8988T (cell line): ENCODE results near the gene JAML.
"Not testable (repeated sequence)": the region's sequence is repeated elsewhere in the genome, so short reads cannot be mapped to it uniquely, and the experiment has no call there.

Experiments used
- DNase-seq: peaks from one replicate; pipeline ENCODE4 v3.0.0; 2011

The JAML gene

DNA sequence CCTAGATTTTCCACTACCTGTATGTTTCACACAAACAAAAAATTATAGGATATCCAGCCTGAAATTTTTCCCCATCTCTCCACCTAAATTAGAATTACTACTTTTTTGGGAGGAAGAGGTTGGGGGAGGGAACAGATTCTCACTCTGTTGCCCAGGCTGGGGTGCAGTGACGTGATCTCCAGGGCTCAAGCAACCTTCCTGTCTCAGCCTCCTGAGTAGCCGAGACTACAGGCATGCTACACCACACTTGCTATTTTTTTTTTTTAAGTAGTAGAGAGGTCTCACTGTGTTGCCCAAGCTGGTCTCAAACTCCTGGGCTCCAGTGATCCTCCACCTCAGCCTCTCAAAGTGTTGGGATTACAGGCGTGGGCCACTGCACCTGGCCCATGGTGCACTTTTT is 9.5 kb downstream of the JAML start:
- DNase-seq: no peak

DNA sequence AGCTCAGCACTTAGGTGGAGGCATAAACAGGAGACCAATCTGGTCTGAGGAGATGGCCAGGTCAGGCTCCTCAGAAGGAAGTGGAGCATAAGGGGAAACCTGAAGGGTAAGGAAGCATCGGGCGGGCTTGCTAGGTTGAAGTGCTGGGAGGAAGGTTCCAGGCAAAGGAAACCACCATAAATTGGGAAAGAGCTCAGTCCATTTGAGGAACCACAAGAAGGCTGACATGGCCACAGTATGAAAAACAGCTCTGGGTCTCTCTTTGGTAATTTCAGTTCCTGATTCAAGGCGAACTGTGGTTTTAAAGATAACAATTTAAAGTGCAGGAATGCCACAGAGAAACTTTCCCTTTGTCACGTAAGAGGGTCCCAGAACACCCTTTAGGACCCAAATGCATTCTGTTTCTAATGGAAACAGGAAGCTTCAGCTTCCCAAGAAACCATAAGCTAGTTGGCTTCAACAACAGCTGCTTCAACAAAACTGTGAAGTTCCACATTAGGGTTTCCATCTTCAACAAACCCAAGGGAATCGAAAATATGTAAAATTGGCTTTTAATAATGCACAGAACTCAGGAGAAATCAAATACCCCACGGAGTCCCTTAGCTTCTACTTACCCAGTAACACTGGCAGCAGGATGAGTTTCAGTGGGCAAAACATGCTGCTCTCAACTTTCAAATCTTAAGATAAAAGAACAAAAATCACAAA is 10.4 kb downstream of the JAML start:
- DNase-seq: no peak

DNA sequence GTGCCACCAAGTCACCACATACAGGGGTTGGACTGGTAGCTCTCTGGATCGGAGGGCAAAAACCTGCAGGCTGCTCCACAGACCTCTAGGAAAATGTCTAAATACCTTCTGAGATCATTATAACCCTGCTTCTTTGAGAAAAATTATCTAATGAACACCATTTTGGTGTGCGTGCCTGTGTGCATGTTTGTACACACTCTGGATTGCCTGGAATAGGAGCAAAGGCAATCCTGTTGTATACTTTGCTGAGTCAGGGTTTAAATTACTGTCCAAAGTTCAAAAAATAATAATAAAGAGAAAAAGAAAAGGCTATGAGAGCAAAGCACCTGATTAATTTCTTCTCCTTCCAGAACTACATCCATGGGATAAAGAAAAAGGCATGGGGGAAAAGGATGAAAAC is 11.0 kb downstream of the JAML start:
- no peak for DNase-seq

DNA sequence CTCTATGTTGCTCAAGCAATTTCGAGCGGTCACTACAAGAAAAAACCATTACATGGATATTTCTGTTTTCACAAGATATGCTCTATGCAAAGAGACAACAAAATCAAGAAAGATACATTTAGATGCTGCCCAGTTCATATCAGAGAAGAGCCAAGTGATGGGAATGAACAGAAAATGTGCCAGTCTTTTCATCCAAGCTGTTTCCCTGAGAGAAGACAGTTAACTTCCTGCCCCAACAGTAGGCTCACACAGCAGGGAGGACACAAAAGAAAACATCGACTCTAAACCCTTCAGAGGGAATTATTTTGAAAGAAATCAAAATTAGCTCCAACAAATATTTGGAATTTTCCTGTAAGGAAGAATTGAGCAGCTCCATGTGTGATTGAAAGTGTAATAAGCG is 11.6 kb downstream of the JAML start:
- no peak for DNase-seq

DNA sequence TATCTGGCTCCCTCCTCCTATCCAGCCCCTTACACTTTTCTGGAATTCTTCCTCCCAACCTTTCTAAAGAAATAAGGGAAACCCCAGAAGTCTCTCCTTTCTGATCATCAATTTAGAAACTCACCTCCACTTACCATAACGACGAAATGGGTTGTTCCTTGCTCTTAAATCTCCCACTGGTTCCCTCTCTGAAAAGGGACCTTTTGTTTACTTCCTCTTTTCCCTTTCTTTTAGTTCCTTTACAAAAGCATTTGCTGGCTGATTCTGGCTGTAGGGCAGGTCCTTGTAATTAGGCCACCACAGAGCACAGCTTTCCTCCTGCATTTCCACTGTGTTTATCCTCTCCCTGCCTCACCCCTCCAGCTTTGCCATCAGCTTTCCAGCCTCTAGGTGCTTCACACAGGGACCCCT is 12.0 kb downstream of the JAML start:
- no peak for DNase-seq

DNA sequence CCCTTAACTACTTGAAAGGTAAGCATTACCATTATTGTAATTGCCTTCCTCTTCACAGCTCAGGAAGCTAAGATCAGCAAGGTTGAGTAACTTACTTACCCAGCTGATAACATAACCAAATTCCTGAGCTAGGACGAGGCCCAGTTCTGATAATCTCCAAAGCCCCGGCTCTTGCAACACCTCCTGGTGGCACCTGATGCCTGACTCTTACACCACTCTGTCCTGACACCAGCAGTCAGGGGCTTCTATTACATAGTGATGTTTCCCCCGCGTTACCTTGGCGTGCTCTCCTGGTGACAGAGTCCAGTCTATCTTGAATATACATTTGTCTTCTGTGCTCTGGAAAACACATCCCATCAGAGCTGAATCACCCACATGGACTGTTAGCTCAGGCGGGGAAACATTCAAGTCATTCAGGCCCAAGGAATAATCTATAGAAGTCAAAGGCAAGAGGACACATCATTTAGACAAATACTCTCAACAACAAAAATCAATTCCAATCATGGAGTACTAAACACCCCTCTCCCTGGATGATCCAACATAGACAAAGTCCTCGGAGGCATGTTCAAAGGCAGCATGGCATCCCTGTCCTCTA is 12.6 kb downstream of the JAML start:
- DNase-seq: no peak

DNA sequence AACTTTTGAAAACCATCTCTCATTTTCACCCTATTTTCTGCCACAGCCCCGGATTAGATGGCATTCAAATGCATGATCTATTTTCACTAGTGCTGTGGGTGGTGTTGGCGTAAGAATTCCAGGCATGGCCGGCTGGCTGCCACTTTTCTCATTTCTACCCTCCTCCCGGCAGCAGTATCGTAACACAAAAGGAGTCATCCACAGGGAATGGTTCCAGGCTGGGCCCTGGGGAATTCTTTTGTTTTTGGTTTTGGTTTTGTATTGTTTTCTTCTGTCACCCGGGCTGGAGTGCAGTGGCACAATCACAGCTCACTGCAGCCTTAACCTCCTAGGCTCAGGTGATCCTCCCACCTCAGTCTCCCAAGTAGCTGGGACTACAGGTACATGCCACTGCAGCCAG is 13.8 kb downstream of the JAML start:
- DNase-seq: no peak

DNA sequence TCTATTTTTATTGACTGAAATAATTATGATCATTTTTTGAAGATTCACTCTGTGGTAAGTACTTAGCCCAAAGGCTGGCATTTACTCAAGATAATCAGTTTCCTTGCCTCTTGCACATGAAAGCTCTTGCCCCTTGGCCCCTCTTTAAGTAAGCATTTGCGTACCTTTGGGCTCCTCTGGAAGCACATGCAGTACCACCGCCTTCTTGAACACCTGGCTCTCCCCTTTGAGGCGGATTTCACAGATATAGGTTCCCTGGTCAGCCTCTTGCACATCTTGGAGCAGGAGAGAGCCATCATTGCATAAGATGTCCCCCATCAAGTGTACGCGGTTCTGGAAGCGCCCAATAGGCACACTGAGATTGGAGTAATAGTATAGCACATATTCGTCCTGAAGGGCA is 14.5 kb downstream of the JAML start:
- no peak for DNase-seq

DNA sequence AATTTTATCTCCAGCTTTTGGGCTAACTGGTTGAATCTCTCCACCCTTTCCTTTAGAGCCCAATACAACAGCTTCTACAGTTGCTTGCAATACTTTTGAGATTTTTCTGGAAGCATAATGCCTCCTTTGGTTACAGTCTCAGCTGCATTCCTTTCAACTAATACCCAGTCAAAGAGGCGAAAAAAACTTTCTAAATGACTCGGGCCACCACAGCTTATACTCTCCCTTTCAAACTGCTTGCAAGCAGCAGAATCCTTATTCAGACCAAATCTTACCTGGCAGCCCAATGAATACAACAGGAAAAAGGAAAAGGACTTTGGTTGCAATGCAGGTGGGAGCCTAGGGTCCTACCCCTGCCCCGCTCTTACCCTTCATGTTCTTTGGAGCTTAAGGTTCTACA is 15.8 kb downstream of the JAML start:
- no peak for DNase-seq

DNA sequence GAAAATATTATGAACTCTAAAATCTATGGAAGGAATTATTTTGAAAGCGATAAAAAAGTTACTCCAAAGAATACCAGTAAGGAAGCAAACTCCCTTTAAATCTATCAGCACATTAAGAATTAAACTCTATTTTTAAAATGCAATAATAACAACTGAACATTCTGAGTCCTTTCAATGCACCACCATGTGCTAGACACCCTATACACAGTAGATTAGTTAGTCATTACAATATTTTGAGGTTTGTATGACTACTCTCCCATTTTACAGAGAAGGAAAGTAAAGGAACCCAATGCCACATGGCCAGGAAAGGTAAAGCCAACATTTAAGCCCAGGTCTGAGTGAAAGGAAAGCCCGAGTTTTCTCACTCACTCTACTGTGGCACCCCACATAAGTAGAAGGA is 17.7 kb downstream of the JAML start:
- DNase-seq: no peak

DNA sequence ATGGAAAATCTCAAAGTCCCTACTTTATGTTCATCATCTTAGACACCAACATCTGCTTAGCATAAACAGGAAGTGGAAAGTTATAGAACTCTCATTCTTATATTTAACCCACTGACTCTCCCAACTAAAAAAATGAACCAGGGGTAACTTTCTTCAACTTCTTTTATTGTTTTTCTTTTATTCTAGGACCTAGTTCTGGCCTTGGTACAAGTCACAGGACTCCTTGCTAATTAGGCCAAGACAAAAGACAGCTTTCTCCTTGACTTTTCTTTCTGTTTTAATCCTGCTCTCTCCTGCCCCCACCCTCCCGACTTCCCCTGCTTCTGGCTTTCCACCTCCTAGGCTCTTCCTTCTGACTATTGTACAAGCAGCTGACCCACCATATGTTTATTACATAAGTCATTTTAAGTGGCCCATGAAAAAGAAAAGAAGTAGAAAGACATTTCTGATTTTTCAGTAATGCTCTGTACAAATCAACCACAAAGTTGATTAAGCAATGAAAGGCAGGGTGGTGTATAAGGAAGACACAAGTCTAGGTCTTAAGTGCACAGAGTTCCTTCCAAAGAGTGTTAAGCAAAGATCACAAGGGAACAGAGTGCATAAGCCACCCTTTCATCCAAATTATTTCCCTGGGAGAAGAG is 18.3 kb downstream of the JAML start:
- DNase-seq: no peak

DNA sequence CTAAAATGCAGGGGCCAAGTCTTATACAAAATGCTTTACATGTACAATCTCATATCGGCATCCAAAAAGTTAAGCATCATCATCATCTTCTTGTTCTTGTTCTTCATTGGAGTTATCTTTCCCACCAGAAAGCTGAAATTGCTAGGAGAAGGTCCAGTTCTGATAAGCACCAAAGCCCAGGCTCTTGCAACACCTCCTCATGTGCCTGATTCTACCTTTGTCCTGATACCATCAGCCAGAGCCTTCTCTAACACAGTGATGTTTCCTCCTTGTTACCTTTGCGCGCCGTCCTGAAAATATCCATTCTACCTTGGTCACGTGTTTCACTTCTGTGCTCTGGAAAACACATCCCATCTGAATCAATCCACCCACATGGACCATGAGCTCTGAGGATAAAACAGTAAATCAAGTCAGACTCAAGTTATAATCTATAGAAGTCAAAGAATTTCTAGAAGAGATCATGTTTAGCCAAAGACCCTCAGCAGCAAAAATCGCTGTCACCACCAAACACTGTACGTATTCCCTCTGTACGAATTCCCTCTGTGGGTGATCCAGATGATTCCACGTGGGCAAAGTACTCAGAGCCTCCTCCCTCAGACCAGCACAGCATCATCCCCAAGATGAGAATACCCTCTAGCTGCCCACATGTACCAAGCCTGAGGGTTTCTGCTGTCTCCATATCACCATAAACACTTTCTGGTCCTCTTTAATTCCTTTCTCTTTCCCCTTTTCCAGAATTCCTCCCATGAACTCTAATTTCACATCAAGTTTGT is 19.0 kb downstream of the JAML start:
- DNase-seq: no peak

DNA sequence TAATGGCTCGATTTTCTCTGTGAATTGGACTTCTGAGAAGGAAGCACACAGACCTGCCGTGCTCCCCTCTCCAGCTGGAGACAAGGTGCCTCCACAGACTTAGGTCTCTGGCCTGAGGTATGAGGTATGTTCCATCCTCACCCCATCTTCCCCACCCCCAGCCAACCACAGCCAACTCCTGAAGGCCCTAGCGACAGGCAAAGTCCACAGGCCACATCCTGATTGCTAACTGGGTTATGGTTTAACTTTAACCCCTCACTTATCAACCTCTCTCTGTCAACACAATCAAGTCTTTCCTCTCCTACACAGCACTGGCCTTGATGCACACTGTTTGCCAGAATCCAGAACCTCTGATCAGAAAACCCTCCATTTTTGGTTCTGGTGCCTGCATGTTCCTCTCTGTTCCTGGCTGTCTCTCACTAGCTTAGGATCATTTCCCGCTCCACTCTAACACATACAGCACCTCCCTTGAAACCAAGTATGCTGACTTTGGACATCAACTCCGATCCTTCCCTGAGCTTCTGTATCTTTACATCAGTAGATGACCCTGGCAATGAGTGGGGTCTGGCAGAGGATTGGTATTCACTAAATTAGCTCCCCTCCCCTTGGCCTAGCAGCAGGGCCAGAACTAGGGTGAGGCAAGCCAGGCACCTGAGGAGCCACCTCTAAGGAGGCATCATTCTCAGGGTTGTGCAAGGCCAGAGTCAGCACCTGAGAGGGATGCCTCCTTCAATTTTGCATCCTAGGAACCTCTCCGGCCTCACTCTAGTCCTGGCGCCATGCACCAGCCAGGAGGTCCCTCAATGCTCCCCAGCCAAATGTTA is 22.0 kb downstream of the JAML start:
- no peak for DNase-seq

DNA sequence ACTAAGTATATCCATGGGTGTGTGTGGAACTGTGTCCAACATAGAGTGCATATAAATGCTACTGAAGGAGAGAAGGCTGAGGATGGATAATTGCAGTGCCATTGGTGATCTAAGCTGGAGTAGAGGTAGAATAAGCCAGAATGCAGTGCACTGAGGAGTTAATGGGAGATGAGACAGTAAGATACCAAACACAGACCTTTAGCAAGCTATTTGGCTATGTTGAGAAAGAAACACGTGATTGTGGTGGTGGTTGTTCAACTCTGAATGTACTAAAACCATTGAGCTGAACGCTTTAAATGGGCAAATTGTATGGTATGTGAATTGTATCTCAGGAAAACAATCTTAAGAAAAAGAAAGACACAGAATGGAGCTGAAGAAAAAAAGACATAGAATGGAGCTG is 22.8 kb downstream of the JAML start:
- no peak for DNase-seq

DNA sequence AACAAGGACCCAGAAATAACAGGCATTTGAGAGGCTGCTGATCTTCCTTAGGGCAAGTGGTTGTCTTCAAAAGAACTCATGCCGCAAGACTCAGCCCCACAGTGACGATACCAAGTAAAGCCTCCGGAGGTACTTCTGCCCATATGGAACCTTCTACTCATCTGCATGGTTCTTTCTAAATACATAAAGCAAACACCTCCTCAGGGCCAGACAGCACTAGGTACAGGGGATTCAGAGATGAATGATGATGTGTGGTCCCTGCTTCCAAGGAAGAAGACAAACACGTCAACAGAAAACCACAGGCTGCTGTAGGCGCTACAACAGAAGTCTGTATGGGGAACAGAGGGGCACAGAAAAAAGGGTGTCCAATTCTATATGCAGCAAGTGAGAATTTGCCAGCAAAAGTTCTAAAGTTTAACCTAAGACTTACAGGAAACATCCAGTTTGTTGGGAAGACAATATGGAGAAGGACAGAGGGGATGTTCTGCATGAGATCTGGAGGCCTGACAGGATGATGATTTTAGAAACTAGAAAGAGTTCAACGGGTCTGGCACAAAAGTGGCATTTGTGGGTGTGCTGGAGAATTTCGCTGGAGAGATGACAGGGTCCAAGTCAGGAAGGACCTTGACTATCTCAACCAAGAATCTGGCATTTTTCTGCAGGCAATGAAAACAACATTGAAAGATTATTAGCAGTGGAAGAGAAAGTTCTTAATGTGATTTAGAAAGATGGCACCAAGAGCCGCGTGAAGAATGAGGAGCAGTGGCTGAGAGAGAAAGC is 23.7 kb downstream of the JAML start:
- no peak for DNase-seq

DNA sequence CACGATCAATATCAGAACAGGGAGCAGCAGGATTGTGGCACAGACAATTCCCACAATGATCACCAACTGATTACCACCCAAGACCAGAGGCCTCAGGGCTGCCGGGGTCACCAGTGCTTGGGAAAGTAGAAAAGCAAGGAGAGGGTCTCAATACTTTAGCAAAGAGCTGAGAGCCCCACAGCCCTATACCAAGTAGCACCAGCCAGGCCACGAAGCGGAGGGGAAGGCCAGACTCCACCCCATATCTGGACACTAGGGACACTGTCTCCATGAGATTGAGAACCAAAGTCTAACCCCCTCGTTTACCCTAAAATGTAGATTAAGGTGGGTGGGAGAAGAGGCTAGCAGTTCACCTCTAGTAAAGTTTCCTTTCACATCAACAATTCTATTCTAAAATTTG is 24.3 kb downstream of the JAML start:
- DNase-seq: no peak

DNA sequence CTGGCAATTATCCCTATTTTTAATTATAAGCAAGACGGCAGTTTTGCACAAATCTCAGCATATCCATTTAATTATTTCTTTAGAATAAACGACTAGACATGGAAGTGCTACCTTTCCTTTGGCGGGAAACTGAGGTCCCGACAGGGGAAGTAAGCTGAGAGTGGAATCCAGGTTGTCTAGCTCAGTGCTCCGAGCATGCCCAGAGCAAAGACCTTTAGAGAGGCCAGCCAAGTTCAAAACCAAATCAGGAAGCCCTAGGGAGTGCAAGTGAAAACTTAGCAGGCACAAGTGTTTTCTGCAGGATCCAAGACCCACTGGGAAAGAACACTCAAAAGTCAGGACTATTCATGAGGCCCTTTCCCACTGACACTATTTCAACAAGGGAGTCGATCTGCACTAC is 25.7 kb downstream of the JAML start:
- DNase-seq: no peak

DNA sequence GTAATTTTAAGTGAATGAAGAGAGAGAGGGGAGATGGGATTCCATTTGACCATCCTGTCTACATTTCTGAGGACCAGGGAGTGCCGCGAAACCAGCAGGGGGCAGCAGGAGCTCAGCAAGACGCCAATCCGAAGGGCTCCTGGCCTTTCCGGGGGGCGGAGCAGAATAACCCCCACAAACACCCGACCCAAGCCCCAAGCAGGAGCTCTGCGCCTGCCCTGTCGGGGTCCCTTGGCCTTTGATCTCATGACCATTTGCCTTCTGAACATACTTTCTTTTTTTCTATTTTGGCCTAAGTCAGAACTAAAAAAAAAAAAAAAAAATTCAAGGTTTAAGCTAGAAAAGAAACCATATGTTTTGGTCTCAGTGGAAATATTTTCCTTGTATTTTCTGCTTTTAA is 26.4 kb downstream of the JAML start:
- peak; percentile 65 for DNase-seq

DNA sequence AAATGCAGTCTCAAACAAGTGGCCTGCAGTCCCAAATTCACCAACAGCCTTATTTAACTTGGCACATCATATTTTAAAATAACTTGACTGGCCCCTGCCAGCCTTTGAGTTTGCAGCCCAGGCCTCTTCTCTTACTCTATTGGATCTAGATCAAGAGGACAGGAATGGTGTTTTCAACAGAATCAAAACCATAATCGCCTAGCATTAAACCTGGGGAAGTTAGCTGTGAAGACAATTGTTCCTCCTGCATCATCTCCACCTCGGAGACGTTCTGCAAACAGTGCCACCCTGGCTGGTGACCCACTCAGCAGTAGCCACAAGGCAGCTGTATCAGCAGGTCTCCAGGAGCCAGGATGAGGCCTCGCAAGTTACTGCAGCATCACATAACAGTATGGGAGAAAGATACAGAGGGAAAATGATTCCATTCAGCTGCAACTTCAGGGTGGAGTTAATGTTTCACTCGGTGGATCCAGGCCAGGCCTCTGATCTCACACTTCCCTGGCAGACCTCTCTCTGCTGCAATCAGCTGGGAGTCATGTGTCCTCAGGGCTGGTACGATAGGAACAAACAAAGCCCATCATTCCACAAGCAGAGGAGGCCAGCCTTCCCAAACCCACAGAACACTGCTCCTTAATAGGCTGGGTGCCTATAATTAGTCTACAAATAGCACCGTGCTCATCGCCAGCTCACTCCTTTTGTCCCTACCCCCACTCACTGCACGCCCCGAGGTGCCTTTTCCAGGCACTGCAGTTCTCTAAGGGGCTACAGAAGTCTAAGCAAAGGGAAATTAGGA is 29.8 kb downstream of the JAML start:
- DNase-seq: no peak

DNA sequence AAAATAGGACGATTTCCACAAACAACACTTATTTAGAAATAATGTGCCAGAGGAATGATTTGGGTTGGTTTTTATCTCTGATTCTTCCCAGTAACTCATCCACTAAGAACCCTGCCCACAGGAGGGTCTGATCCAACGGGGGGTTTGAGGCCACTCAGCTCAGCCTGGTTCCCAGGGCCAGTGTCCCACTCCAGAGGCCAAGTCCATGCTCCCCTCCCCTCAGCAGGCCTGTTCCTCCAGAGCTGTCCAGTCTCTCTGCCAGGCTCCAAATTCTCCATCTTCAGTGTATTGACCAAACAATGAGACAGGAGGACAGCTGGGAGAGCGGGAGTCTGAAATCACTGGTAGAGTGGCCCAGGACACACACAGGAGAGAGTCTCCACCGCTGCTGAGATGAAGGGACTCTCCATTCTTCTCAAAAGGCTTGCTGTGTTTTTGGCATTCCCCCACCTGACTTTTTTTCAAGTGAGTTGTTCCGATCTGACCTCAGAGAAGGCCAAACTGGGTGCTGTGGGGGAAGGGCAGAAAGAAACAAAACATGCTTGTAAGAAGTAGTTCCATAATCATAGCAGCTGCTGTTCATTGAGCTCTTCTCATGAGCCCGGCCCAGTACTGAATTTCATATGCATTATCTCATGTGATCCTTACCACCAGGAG is 30.8 kb downstream of the JAML start:
- no peak for DNase-seq

DNA sequence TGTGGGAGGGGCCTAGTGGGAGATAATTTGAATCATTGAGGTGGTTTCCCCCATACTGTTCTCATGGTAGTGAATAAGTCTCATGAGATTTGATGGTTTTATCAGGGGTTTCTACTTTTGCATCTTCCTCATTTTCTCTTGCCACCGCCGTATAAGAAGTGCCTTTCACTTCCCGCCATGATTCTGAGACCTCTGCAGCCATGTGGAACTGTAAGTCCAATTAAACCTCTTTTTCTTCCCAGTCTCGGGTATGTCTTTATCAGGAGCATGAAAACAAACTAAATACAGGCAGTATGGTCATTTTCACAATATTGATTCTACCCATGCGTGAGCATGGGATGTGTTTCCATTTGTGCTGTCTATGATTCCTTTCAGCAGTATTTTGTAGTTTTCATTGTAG is 32.0 kb downstream of the JAML start:
- DNase-seq: not testable (repeated sequence)
